ENCODE results near the gene CIB1.
A peak's percentile ranks its signal among the peaks of the same experiment; 100 is the strongest.
"Not testable (repeated sequence)": the region's sequence is repeated elsewhere in the genome, so short reads cannot be mapped to it uniquely, and the experiment has no call there.

Gene CIB1

DNA sequence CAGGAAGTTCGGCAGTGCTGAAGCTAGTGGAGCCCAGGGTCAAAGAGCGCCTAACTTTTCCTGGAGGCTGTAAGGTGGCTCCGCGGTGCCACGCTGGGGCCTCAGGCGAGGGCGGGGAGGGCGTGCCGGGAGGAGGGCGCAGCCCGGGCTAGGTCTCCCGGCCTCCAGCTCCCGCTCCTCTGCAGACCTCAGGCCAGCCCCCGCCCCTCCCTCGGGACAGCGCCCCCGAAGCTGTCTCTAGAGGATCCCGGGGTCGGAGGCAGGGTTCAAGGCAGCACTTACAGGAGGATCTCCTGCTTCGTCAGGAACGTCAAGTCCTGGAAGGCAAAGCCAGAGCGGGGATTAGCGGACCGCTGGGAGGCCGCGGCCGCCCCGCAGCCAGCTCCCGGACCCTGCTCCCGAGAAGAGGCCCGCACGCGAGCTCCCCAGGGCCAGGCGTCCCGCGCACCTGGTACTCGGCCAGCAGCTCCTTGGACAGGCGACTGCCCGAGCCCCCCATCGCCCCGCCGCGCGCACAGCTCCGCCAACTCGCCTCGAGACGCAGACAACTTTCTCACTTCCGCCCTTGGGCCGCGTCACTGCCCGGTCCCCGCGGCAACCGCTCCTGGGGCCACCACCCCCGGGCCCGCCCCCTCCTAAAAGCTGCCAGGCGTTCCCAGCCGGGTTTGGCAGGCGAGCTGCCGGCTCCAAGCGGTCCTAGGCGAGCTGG is at the start of gene CIB1:
Gene CIB1, minus strand, starts transcription at position 555 of the 709 bp plus-strand sequence. Its CDS starts 56 bp downstream, at position 499.
- H3K4me3 ChIP-seq (ENCODE audit: low read length): peak within 1 kb of the TSS; percentile 90
- peaks cover 26% of the 10 kb centered on the region for H3K36me3 ChIP-seq (ENCODE audit: insufficient read depth, low read length)
- H3K27me3 ChIP-seq (ENCODE audit: insufficient read depth, low read length): no peaks in the 10 kb centered on the region
- H3K4me1 ChIP-seq (ENCODE audit: insufficient read depth, low read length): peaks cover 8% of the 10 kb centered on the region
- no peaks in the 10 kb centered on the region for H3K9me3 ChIP-seq (ENCODE audit: low read length)
- peak within 1 kb of the TSS; percentile 90 for H2AFZ ChIP-seq (ENCODE audit: low read depth, low read length)

- H3K27me3 ChIP-seq (ENCODE audit: insufficient read depth, low read length); H2AFZ ChIP-seq (ENCODE audit: low read depth, low read length); H3K4me1 ChIP-seq (ENCODE audit: insufficient read depth, low read length); H3K4me3 ChIP-seq (ENCODE audit: low read length); H3K36me3 ChIP-seq (ENCODE audit: insufficient read depth, low read length); H3K9me3 ChIP-seq (ENCODE audit: low read length): not testable (repeated sequence)
These were observed 47.9 kb upstream of the CIB1 start for GRCh38 chr15:90281637-90282036.

DNA sequence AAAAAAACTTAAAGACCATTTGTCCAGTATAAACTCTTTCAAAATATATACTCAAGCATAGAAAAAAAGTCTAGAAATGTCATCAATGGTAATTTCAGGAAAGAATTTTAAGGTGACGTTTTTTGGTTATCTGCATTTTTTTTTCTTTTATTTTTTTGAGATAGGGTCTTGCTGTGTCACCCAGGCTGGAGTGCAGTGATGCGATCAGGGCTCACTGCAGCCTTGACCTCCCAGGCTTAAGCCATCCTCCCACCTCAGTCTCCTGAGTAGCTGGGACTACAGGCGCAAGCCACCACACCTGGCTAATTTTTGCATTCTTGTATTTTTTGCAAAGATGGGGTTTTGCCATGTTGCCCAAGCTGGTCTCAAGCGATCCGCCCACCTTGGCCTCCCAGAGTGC is 47.0 kb upstream of the CIB1 start:
- not testable (repeated sequence) for H3K9me3 ChIP-seq (ENCODE audit: low read length); H3K27me3 ChIP-seq (ENCODE audit: insufficient read depth, low read length); H3K4me1 ChIP-seq (ENCODE audit: insufficient read depth, low read length); H3K4me3 ChIP-seq (ENCODE audit: low read length); H3K36me3 ChIP-seq (ENCODE audit: insufficient read depth, low read length); H2AFZ ChIP-seq (ENCODE audit: low read depth, low read length)

- not testable (repeated sequence) for H3K4me3 ChIP-seq (ENCODE audit: low read length); H3K36me3 ChIP-seq (ENCODE audit: insufficient read depth, low read length); H3K9me3 ChIP-seq (ENCODE audit: low read length); H2AFZ ChIP-seq (ENCODE audit: low read depth, low read length); H3K27me3 ChIP-seq (ENCODE audit: insufficient read depth, low read length); H3K4me1 ChIP-seq (ENCODE audit: insufficient read depth, low read length)
These were observed 44.7 kb upstream of the CIB1 start for GRCh38 chr15:90278467-90278866.

DNA sequence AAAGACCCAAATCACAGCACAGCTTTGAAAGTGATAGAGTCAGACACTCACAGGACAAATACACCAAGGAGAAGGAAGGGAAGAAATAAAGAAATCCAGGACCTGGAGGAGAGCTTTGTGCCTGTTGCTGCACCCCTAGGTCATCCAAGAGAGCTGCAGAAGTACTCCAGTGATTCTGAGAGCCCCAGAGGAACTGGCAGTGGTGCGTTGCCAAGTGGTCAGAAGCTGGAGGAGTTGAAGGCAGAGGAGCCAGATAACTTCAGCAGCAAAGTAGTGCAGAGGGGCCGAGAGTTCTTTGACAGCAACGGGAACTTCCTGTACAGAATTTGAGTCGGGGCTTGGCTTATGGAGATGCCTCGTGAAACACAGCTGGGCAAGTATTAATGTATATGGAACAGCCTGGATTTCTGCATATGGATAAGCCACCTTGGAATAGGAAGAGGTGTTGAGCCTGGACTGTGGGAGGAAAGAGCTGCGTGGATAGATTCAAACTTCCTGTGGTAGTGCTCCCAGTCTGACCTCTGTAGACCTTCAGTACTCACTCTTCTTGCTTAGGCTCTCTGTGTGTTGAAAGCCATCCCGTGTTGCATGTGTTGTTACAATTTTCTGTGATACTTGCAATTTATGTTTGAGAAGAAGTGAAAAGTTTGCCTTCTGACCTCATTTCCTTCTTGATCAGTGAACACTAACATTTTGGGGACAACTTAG is 37.9 kb upstream of the CIB1 start:
- Histone ChIP-seq H2AFZ (ENCODE audit: low read depth, low read length) (no peak overlapping the region), H3K4me3 (ENCODE audit: low read length) (no peak overlapping the region), H3K36me3 (ENCODE audit: insufficient read depth, low read length) (peaks cover 62% of the 10 kb centered on the region), H3K4me1 (ENCODE audit: insufficient read depth, low read length) (peaks cover 18% of the 10 kb centered on the region), H3K9me3 (ENCODE audit: low read length) (no peaks in the 10 kb centered on the region), H3K27me3 (ENCODE audit: insufficient read depth, low read length) (no peaks in the 10 kb centered on the region)

- Histone ChIP-seq H3K36me3 (ENCODE audit: insufficient read depth, low read length) (peaks cover 61% of the 10 kb centered on the region), H2AFZ (ENCODE audit: low read depth, low read length) (no peak overlapping the region), H3K9me3 (ENCODE audit: low read length) (no peaks in the 10 kb centered on the region), H3K27me3 (ENCODE audit: insufficient read depth, low read length) (no peaks in the 10 kb centered on the region), H3K4me1 (ENCODE audit: insufficient read depth, low read length) (peaks cover 20% of the 10 kb centered on the region), H3K4me3 (ENCODE audit: low read length) (no peak overlapping the region)
These were observed 36.9 kb upstream of the CIB1 start for GRCh38 chr15:90270502-90271150.

DNA sequence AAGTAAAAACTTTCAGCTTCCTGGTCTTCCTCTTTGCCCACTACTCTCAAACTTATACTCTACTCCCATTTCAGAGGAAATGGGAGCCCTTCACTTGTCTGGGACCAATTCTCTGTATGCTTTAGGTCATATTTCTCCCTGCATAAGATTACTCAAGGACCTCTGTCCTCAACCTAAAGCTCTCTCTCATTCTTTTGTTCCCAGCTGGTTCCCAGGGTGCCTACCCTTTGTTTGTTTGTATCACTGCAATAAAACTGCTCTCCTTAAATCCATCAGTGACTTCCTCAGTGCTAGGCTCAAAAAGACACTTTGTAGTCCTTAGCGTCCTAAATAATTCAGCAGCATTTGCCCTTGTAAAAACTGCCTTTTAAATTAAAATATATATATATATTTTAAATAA is 34.7 kb upstream of the CIB1 start:
- Histone ChIP-seq H3K4me1 (ENCODE audit: insufficient read depth, low read length) (peaks cover 29% of the 10 kb centered on the region), H3K4me3 (ENCODE audit: low read length) (no peak overlapping the region), H3K27me3 (ENCODE audit: insufficient read depth, low read length) (no peaks in the 10 kb centered on the region), H3K36me3 (ENCODE audit: insufficient read depth, low read length) (peaks cover 54% of the 10 kb centered on the region), H3K9me3 (ENCODE audit: low read length) (no peaks in the 10 kb centered on the region), H2AFZ (ENCODE audit: low read depth, low read length) (no peak overlapping the region)

DNA sequence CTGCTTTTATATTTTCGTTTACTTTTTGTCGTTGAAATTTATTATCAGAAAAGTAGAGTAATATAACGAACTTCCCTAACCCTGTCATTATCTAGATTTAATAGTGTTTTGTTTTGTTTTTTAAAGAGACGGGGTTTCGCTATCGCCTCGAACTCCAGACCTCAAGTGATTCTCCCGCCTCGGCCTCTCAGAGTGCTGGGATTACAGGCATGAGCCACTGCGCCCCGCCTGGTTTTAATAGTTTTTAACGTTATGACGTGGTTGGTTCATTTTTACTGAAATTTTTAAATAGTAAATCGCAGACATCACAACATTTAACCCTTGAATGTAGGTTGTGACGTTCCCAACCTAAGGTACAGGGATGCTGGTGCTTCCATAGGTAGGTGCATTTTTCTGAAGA is 32.7 kb upstream of the CIB1 start:
- peak overlapping the region; percentile 83 for H3K4me3 ChIP-seq (ENCODE audit: low read length)
- H3K4me1 ChIP-seq (ENCODE audit: insufficient read depth, low read length): peaks cover 29% of the 10 kb centered on the region

DNA sequence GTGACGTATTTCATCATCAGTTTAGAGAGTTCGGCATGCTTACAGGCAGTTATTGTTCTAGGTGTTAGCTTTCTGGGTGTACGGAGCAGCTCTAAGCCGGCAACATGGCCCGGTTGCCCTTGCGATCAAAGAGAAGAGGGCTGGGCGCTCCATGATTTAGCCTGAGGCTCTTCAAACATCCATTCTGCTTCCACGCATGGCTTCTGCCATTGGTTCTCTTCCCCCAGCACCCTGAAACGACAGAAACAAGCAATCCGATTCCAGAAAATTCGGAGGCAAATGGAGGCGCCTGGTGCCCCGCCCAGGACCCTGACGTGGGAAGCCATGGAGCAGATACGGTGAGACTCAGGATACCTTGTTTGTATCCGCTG is 32.3 kb upstream of the CIB1 start:
- Histone ChIP-seq H3K36me3 (ENCODE audit: insufficient read depth, low read length) (peaks cover 31% of the 10 kb centered on the region), H3K4me3 (ENCODE audit: low read length) (peak overlapping the region; percentile 83), H3K27me3 (ENCODE audit: insufficient read depth, low read length) (no peaks in the 10 kb centered on the region), H3K9me3 (ENCODE audit: low read length) (no peaks in the 10 kb centered on the region), H2AFZ (ENCODE audit: low read depth, low read length) (peak overlapping the region; percentile 82), H3K4me1 (ENCODE audit: insufficient read depth, low read length) (peaks cover 29% of the 10 kb centered on the region)

More for the DNA sequence above, 32.7 kb upstream of the CIB1 start:
- no peaks in the 10 kb centered on the region for H3K9me3 ChIP-seq (ENCODE audit: low read length)
- H3K36me3 ChIP-seq (ENCODE audit: insufficient read depth, low read length): peaks cover 36% of the 10 kb centered on the region
- no peaks in the 10 kb centered on the region for H3K27me3 ChIP-seq (ENCODE audit: insufficient read depth, low read length)
- H2AFZ ChIP-seq (ENCODE audit: low read depth, low read length): no peak overlapping the region

GRCh38 chr15:90265271-90266060 is 31.7 kb upstream of the CIB1 start, which contains the start of gene NGRN:
NGRN (plus strand) TSS chr15:90265672; CDS start chr15:90265713, 41 bp downstream.
- peak within 1 kb of the TSS; percentile 83 for H3K4me3 ChIP-seq (ENCODE audit: low read length)
- H3K4me1 ChIP-seq (ENCODE audit: insufficient read depth, low read length): peaks cover 29% of the 10 kb centered on the region
- H2AFZ ChIP-seq (ENCODE audit: low read depth, low read length): peak within 1 kb of the TSS; percentile 82
- peaks cover 26% of the 10 kb centered on the region for H3K36me3 ChIP-seq (ENCODE audit: insufficient read depth, low read length)
- H3K27me3 ChIP-seq (ENCODE audit: insufficient read depth, low read length): no peaks in the 10 kb centered on the region
- no peaks in the 10 kb centered on the region for H3K9me3 ChIP-seq (ENCODE audit: low read length)

DNA sequence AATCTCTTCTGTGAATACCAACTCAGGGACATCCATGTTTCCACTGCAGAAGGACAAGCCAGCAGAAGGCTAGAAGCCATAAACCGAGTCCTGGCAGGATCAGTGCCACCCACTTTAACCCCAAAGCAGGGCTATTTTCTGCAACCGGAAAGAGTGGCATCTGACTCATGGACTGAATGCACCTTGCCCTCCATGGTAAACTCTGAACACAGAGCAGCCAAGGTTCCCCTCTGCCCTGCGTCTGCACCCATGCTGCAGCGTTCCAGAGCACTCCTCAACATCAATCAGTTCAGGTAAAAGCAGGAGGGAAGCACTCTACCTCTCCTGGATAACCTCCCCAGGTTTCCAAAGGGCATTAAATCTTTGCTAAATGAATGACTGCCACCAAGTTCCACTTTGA is 30.9 kb upstream of the CIB1 start:
- Histone ChIP-seq H2AFZ (ENCODE audit: low read depth, low read length) (peak overlapping the region; percentile 82), H3K36me3 (ENCODE audit: insufficient read depth, low read length) (peaks cover 18% of the 10 kb centered on the region), H3K9me3 (ENCODE audit: low read length) (no peaks in the 10 kb centered on the region), H3K4me3 (ENCODE audit: low read length) (peak overlapping the region; percentile 83), H3K27me3 (ENCODE audit: insufficient read depth, low read length) (no peaks in the 10 kb centered on the region), H3K4me1 (ENCODE audit: insufficient read depth, low read length) (peaks cover 29% of the 10 kb centered on the region)

- H2AFZ ChIP-seq (ENCODE audit: low read depth, low read length): no peak overlapping the region
- no peaks in the 10 kb centered on the region for H3K27me3 ChIP-seq (ENCODE audit: insufficient read depth, low read length)
- H3K9me3 ChIP-seq (ENCODE audit: low read length): no peaks in the 10 kb centered on the region
- peaks cover 19% of the 10 kb centered on the region for H3K4me1 ChIP-seq (ENCODE audit: insufficient read depth, low read length)
- peaks cover 8% of the 10 kb centered on the region for H3K36me3 ChIP-seq (ENCODE audit: insufficient read depth, low read length)
- no peak overlapping the region for H3K4me3 ChIP-seq (ENCODE audit: low read length)
These were observed 28.7 kb upstream of the CIB1 start for GRCh38 chr15:90262426-90262825.

DNA sequence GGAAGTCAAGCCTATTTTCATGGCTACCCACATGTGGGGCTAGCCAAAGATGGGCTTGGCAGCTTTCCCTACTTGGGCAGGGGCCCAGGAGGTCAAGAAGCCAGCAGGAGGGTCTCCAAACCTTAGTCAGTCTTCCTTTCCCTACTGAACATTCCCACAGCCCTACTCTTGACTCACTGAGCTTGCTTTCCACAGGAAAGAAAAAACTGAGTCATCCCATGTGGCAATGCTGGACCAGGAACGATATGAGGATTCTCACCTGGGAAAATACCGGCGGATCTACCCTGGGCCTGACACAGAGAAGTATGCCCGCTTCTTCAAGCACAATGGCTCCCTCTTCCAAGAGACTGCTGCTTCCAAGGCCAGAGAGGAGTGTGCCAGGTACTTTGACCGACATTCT is 28.1 kb upstream of the CIB1 start:
- Histone ChIP-seq H3K27me3 (ENCODE audit: insufficient read depth, low read length) (no peaks in the 10 kb centered on the region), H3K9me3 (ENCODE audit: low read length) (no peaks in the 10 kb centered on the region), H3K4me3 (ENCODE audit: low read length) (no peak overlapping the region), H3K36me3 (ENCODE audit: insufficient read depth, low read length) (peaks cover 2% of the 10 kb centered on the region), H3K4me1 (ENCODE audit: insufficient read depth, low read length) (peaks cover 13% of the 10 kb centered on the region), H2AFZ (ENCODE audit: low read depth, low read length) (no peak overlapping the region)

Data from neuron (in vitro differentiated cells).